ENCODE data around the gene MYO1D.

MYO1D gene

DNA sequence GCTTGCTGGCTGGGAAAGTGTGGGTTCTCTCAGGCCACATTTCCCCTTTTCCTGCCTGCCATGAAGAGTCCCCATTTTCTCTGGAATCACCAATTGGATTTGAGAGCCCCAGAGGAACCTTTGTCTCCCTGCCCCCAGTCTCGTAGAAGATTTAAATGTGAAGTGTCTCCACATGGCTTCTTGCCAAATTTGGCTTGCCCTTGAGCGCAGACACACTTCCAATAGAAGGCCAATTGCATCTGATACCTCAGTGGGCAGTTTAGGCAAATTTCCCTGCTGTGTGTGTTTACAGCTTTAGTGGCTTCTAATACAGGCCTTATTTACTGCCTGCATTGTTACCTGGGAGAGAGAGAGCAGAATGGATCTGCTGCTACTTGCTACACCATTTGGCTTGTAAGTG, 360.5 kb downstream of the MYO1D start:
- TF ChIP-seq, protein P1, sequence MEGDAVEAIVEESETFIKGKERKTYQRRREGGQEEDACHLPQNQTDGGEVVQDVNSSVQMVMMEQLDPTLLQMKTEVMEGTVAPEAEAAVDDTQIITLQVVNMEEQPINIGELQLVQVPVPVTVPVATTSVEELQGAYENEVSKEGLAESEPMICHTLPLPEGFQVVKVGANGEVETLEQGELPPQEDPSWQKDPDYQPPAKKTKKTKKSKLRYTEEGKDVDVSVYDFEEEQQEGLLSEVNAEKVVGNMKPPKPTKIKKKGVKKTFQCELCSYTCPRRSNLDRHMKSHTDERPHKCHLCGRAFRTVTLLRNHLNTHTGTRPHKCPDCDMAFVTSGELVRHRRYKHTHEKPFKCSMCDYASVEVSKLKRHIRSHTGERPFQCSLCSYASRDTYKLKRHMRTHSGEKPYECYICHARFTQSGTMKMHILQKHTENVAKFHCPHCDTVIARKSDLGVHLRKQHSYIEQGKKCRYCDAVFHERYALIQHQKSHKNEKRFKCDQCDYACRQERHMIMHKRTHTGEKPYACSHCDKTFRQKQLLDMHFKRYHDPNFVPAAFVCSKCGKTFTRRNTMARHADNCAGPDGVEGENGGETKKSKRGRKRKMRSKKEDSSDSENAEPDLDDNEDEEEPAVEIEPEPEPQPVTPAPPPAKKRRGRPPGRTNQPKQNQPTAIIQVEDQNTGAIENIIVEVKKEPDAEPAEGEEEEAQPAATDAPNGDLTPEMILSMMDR (IDR thresholded peaks at IDR 0.05; ENCODE audit: low read depth, low read length): no peak
- DNase-seq (ENCODE audit: low read depth in 2 of 2): no peak
- H3K4me3 ChIP-seq (replicated peaks in 1 of 2; ENCODE audit: low read depth in 2 of 2, low read length in 2 of 2): no peak overlapping the region

DNA sequence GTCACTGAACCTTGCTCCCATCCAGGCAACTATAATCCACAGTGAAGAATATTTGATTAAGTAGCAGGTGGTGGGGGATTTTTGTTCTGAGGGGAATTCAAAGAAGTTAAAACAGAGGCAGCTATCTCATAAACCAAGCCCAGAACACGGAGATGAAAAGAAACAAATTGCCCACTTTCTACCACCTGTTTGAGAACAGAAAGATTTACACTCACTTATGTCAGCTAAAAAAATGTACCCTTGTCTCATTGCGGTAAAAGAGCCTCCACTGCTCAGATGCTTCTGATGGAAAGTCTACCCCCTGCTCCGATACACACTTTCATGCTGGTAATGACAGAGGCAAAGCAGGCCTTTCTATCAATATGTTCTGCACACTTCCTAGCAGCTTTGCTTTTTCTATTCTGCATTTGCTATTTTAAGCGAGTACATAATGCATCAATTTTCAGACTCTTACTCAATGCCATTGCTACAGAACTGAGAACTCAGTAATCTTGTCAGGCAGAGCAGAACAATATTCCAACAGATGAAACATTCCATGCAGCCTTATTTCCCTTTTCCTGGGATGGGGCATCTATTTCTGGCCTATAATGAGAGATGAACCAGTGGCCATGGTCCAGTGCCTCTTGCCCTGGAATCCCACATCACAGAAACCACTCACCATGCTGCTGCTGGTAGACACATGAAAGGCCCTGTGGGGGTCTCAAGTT, 361.1 kb downstream of the MYO1D start:
- DNase-seq (ENCODE audit: low read depth in 2 of 2): no peak
- no peak overlapping the region for H3K4me3 ChIP-seq (replicated peaks in 1 of 2; ENCODE audit: low read depth in 2 of 2, low read length in 2 of 2)
- TF ChIP-seq, protein P1 (IDR thresholded peaks at IDR 0.05; ENCODE audit: low read depth, low read length): no peak

DNA sequence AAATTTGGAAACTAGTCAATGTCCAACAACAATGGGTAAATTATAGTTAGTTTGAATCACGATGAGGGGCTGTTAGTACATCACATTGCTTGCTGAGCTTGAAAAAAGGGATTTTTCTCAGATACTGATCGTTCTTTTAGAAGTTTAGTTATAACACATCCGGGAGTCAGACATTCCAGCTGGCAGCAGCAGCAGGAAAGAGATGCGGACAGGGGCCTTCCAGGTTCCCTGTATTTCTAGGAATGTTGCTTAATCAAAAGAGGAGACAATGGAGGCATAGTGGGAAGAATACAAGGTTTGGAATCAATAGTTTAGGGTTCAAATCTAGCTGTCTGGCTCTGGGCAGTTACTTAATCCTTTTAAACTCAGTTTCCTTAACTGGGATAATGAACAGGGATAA, 362.3 kb downstream of the MYO1D start:
- TF ChIP-seq, protein P1 (IDR thresholded peaks at IDR 0.05; ENCODE audit: low read depth, low read length): no peak
- no peak overlapping the region for H3K4me3 ChIP-seq (replicated peaks in 1 of 2; ENCODE audit: low read depth in 2 of 2, low read length in 2 of 2)
- peak in 1 of 2 donors; percentile 10 for DNase-seq (ENCODE audit: low read depth in 2 of 2)

DNA sequence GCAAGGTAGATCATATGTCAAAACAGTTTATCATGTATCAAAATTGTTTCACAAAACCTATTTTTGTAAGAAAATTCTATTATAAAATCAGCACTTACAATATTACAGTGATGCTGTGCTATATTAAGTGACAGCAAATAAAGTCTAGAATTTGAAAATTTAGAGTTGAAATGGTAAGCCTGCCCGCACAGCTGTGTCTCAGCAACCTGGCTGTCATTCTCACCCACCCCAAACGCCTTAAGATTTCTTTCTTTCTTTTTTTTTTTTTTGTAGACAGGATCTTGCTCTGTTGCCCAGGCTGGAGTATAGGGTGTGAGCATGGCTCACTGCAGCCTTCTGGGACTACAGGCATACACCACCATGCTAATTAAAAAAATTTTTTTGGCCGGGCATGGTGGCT, 363.3 kb downstream of the MYO1D start:
- H3K4me3 ChIP-seq (replicated peaks in 1 of 2; ENCODE audit: low read depth in 2 of 2, low read length in 2 of 2): no peak overlapping the region
- TF ChIP-seq, protein P1 (IDR thresholded peaks at IDR 0.05; ENCODE audit: low read depth, low read length): no peak

DNA sequence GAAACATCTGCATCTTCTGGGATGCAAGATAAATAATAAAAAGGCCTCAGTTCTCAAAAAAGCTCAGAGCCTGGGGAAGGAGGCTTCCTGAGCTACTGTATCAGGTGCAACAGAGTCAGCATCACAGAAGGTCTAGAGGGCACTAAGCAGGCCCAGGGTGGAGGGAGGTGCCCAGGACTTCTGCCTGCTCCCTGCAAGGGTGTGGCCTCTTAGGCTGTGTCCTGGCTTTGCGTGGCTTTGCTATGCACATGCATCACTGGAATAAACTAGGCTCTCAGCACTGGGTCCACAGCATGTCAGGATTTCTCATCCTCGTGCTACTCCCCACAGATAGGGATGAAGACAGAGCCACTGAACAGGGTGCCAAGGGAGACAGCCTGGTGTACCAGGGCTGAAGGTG, 364.6 kb downstream of the MYO1D start:
- no peak overlapping the region for H3K4me3 ChIP-seq (replicated peaks in 1 of 2; ENCODE audit: low read depth in 2 of 2, low read length in 2 of 2)
- TF ChIP-seq, protein P1 (IDR thresholded peaks at IDR 0.05; ENCODE audit: low read depth, low read length): no peak
- no peak for DNase-seq (ENCODE audit: low read depth in 2 of 2)

More for the DNA sequence above, 363.3 kb downstream of the MYO1D start:
- no peak for DNase-seq (ENCODE audit: low read depth in 2 of 2)

DNA sequence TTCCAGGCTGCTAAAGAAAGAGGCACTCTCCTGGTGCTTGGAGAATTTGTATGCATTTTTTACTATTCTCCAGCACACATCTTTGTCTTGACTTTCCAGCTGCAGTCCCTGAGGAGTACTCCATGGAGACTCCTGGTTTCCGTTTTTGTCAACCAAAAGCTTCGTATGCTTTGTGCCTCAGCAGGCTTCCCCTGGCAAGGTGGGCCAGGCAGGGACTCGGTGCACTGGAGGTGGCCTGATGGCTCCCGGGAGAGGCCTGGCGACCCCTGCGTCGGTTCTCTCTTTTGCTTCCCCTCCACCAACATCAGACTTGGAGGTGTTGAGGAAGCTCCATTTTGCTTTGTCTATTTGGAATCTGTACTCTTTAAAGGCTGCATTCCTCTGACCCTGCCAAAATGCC, 366.5 kb downstream of the MYO1D start:
- no peak for DNase-seq (ENCODE audit: low read depth in 2 of 2)
- no peak overlapping the region for H3K4me3 ChIP-seq (replicated peaks in 1 of 2; ENCODE audit: low read depth in 2 of 2, low read length in 2 of 2)
- TF ChIP-seq, protein P1 (IDR thresholded peaks at IDR 0.05; ENCODE audit: low read depth, low read length): no peak

DNA sequence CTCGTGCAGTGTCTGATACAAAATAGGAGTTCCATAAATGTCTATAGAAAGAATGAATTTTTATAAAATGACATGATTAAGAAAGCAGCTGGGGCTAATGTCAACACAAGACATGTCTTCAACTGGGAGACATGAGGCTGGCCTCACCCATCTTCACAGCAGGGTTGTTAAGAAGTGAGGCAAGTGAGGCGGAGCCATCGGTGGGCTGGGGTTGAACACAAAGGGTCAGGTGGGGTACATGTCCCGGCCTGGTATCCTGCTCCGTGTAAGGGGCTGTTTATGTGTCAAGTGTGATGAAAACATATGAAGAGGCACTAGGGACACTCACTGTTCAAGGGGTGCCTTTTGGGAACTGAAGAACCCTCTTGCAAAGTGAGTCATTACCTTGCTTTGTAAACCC, 368.0 kb downstream of the MYO1D start:
- no peak overlapping the region for H3K4me3 ChIP-seq (replicated peaks in 1 of 2; ENCODE audit: low read depth in 2 of 2, low read length in 2 of 2)
- TF ChIP-seq, protein P1 (IDR thresholded peaks at IDR 0.05; ENCODE audit: low read depth, low read length): no peak
- DNase-seq (ENCODE audit: low read depth in 2 of 2): no peak
